ENCODE results near the gene SLC37A1.

Gene SLC37A1

DNA sequence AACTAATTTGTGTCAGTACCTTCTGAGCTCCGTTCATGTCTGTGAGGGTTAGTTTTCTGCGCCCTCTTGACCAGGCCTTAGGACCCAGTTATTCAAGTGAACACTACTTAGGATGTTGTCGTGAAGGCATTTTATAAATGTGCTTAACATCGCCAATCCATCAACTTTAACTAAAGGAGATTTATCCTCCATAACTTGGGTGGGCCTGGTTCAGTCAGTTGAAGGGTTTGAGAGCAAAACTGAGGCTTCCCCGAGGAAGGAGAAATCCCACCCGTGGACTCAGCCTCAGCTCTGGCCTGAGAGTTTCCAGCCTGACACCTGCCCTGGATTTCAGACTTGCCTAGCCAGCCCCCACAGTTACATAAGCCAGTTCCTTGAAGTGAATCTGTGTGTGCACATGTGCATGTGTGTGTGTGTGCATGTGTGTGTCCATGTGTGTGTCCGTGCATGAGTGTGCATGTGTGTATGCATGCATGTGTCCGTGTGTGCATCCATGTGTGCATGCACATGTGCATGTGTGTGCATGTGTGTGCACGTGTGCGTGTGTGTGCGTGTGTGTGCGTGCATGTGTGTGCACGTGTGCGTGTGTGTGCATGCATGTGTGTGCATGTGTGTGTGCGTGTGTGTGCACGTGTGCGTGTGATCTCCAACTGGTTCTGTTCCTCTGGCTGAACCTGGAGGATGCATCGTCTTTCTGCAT lies 77.7 kb downstream of the SLC37A1 start:
- no peak for TF ChIP-seq CTCF (IDR thresholded peaks at IDR 0.05)
- no peaks in the 10 kb centered on the region for H3K9me3 ChIP-seq
- H3K36me3 ChIP-seq: no peaks in the 10 kb centered on the region
- H3K27ac ChIP-seq: no peak overlapping the region
- H3K4me3 ChIP-seq (ENCODE audit: low read depth in 1 of 2, low read length in 1 of 2): no peak overlapping the region
- peaks cover 7% of the 10 kb centered on the region for H3K27me3 ChIP-seq
- H3K4me1 ChIP-seq (ENCODE audit: control insufficient read depth in 1 of 2, insufficient read depth in 1 of 2, low read depth in 1 of 2, low read length in 1 of 2): peaks cover 12% of the 10 kb centered on the region in 2 experiments

DNA sequence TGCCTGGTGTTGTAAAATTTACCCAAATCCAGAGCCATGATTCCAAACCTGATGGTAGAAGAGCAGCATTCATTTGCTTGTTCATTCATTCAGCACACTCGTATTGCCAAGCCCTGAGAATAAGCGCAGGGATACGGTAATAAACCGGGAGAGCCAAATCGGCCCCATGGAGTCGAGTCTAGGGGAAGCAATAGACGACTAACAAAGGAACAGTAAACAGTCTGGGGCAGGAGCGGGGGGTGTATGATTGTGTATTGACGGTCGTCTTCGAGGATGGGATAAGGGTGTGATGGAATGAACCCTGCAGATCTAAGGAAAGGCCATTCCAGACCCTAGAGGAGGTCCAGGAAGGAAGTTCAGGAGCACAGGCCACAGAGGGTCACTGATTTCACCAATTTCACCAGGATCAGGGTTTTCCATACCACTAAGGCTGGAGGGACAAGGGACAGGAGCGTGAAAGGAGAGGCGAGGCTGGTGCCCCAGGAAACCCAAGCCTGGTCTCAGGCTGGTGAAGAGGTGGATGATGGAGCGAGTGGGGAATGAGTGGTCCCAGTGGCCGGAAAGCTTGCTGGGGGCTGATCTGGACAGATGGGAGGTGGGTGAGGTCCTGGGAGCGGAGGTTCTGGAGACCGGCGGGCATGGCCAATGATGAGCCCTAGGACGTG lies 78.6 kb downstream of the SLC37A1 start:
- Histone ChIP-seq H3K36me3 (no peaks in the 10 kb centered on the region), H3K4me3 (ENCODE audit: low read depth in 1 of 2, low read length in 1 of 2) (no peak overlapping the region), H3K27ac (no peak overlapping the region), H3K9me3 (no peaks in the 10 kb centered on the region), H3K4me1 (ENCODE audit: control insufficient read depth in 1 of 2, insufficient read depth in 1 of 2, low read depth in 1 of 2, low read length in 1 of 2) (peaks cover 12% of the 10 kb centered on the region in 2 experiments), H3K27me3 (peaks cover 7% of the 10 kb centered on the region)
- no peak for TF ChIP-seq CTCF (IDR thresholded peaks at IDR 0.05)

GRCh38 chr21:42593007-42593814 lies 79.6 kb downstream of the SLC37A1 start:
- no peaks in the 10 kb centered on the region for H3K9me3 ChIP-seq
- H3K4me1 ChIP-seq (ENCODE audit: control insufficient read depth in 1 of 2, insufficient read depth in 1 of 2, low read depth in 1 of 2, low read length in 1 of 2): peaks cover 12% of the 10 kb centered on the region in 2 experiments
- no peak for TF ChIP-seq CTCF (IDR thresholded peaks at IDR 0.05)
- H3K36me3 ChIP-seq: no peaks in the 10 kb centered on the region
- H3K27me3 ChIP-seq: peaks cover 7% of the 10 kb centered on the region
- no peak overlapping the region for H3K27ac ChIP-seq
- H3K4me3 ChIP-seq (ENCODE audit: low read depth in 1 of 2, low read length in 1 of 2): no peak overlapping the region

- H3K36me3 ChIP-seq: no peaks in the 10 kb centered on the region
- H3K9me3 ChIP-seq: no peaks in the 10 kb centered on the region
- peaks cover 12% of the 10 kb centered on the region in 2 experiments for H3K4me1 ChIP-seq (ENCODE audit: control insufficient read depth in 1 of 2, insufficient read depth in 1 of 2, low read depth in 1 of 2, low read length in 1 of 2)
- no peak overlapping the region for H3K4me3 ChIP-seq (ENCODE audit: low read depth in 1 of 2, low read length in 1 of 2)
- TF ChIP-seq CTCF (IDR thresholded peaks at IDR 0.05): no peak
- no peak overlapping the region for H3K27ac ChIP-seq
- peaks cover 7% of the 10 kb centered on the region for H3K27me3 ChIP-seq
Observed at GRCh38 chr21:42594616-42595282, 81.1 kb downstream of the SLC37A1 start.
